Lung (tissue), 12 donors: ENCODE results near the gene CPAMD8. TPM values are rescaled to one million over a fixed set of nuclear protein-coding genes. Genes with fewer than 3 reads are reported as not detected.
A peak's percentile ranks its signal among the peaks of the same experiment; 100 is the strongest.

ENCODE experiments used
- ATAC-seq: fragments of 200-7000 bp; cut with Tn5 transposase; one replicate; pipeline ENCODE4 v1.9.1; 2020; ENCODE audit warnings: moderate number of reproducible peaks; ENCODE audit not compliant: insufficient read depth, low FRiP score
- DNase-seq, 3 donors: peaks; one replicate each; pipeline ENCODE4 v3.0.0-alpha.2; 2013 to 2017
- H3K27ac ChIP-seq, 2 donors: one replicate each; pipeline ENCODE4 v1.5.1; 2013; ENCODE audit warnings: mild to moderate bottlenecking in 2 of 2, moderate library complexity in 2 of 2, control low read depth in 1 of 2, inconsistent platforms in 1 of 2, low read depth in 1 of 2, low read length in 1 of 2
- H3K27me3 ChIP-seq, 3 donors: one replicate each; pipeline ENCODE4 v1.5.1; 2013; ENCODE audit warnings: low read length in 2 of 3; ENCODE audit not compliant: control insufficient read depth in 3 of 3, insufficient read depth in 3 of 3
- H3K36me3 ChIP-seq, 4 donors: one replicate each; pipeline ENCODE4 v1.5.1; 2013; ENCODE audit warnings: low read length in 4 of 4, mild to moderate bottlenecking in 1 of 4, moderate library complexity in 1 of 4; ENCODE audit not compliant: control insufficient read depth in 4 of 4, insufficient read depth in 4 of 4
- H3K4me1 ChIP-seq, 5 donors: one replicate each; pipeline ENCODE4 v1.5.1; 2013; ENCODE audit warnings: low read length in 5 of 5, mild to moderate bottlenecking in 2 of 5, moderate library complexity in 1 of 5; ENCODE audit not compliant: control insufficient read depth in 5 of 5, insufficient read depth in 5 of 5
- H3K4me3 ChIP-seq: one replicate; pipeline ENCODE4 v1.5.1; 2013; ENCODE audit warnings: mild to moderate bottlenecking, control low read depth, moderate library complexity
- H3K9ac ChIP-seq, 2 donors: one replicate each; pipeline ENCODE4 v1.5.1; 2013; ENCODE audit warnings: low read length in 2 of 2, control low read depth in 1 of 2; ENCODE audit not compliant: insufficient read depth in 1 of 2
- H3K9me3 ChIP-seq, 4 donors: one replicate each; pipeline ENCODE4 v1.5.1; 2013; ENCODE audit warnings: low read length in 3 of 4, mild to moderate bottlenecking in 1 of 4, moderate library complexity in 1 of 4; ENCODE audit not compliant: control insufficient read depth in 4 of 4, insufficient read depth in 3 of 4
- CTCF ChIP-seq: IDR thresholded peaks from 2 replicates; pipeline ENCODE4 v1.5.1; 2012; ENCODE audit warnings: mild to moderate bottlenecking; ENCODE audit errors: control extremely low read depth, extremely low read depth
- WGBS, 2 donors: extraction: QIAGEN DNeasy Blood & Tissue Kit; methylation state at CpG; one replicate each; pipeline ENCODE4 v1.1.7; 2013; 5-methylcytosine and 5-hydroxymethylcytosine counted together
- polyA plus RNA-seq, 2 donors: library from polyadenylated mRNA; stranded (reverse); fragments of 200-250 nt; gene quantifications; one replicate each; pipeline ENCODE4 v1.2.1, GENCODE V29; 2013
- total RNA-seq, 2 donors: library from RNA; depleted of rRNA in 1 of 2; stranded (reverse); fragments of >200 nt in 1 of 2; gene quantifications; one replicate each; pipeline ENCODE4 v1.2.1, GENCODE V29; 2014 to 2021
- donor health status: control.
- donor health status: control.
- donor health status: Bipolar disorder and iron deficiency.
- donor health status: healthy.
- donor health status: DM: yes; HTN: yes; CAD: no.

The CPAMD8 gene
- total and polyA plus RNA-seq, 4 donors: 9.6 to 143 (median 31.4) TPM

GRCh38 chr19:16889366-16889882, 137.2 kb downstream of the CPAMD8 start:
- 49 to 56% methylated on average over 21 to 22 of the region's 22 CpGs for WGBS, 2 donors
- H3K9me3 ChIP-seq: peaks cover 0 to 4% (median 0%) of the 10 kb centered on the region in 4 donors
- no peak overlapping the region for H3K9ac ChIP-seq
- ATAC-seq (no peak), DNase-seq (peak in 1 of 3 donors; percentile 30)
- H3K27me3 ChIP-seq: no peaks in the 10 kb centered on the region
- TF ChIP-seq CTCF: no peak
- H3K4me1 ChIP-seq: peaks cover 0 to 23% (median 0%) of the 10 kb centered on the region in 5 donors
- peak overlapping the region; percentile 49 for H3K4me3 ChIP-seq
- H3K36me3 ChIP-seq: peaks cover 0 to 3% (median 0%) of the 10 kb centered on the region in 4 donors
- peak overlapping the region; percentile 46 to 92 for H3K27ac ChIP-seq

- H3K9me3 ChIP-seq: peaks cover 0 to 4% (median 0%) of the 10 kb centered on the region in 4 donors
- peaks cover 0 to 3% (median 0%) of the 10 kb centered on the region in 4 donors for H3K36me3 ChIP-seq
- ATAC-seq: peak; percentile 38
- peak; percentile 58 to 81 (median 65) for DNase-seq
- H3K9ac ChIP-seq: no peak within 1 kb of the TSS
- WGBS, 2 donors: 5 to 11% methylated on average over 28 to 31 of the region's 31 CpGs
- H3K27ac ChIP-seq: peak within 1 kb of the TSS; percentile 46 to 92
- no peak for TF ChIP-seq CTCF
- H3K4me1 ChIP-seq: peaks cover 0 to 23% (median 0%) of the 10 kb centered on the region in 5 donors
- no peaks in the 10 kb centered on the region for H3K27me3 ChIP-seq
- H3K4me3 ChIP-seq: peak within 1 kb of the TSS; percentile 49
Measured at GRCh38 chr19:16888629-16889365, 137.8 kb downstream of the CPAMD8 start, which contains the start of gene F2RL3. TSS of gene F2RL3 (plus strand) at chr19:16888999. CDS start at chr19:16889190, 191 bp downstream.

GRCh38 chr19:16887353-16888265, 139.0 kb downstream of the CPAMD8 start:
- no peak for ATAC-seq
- H3K9ac ChIP-seq: no peak overlapping the region
- H3K9me3 ChIP-seq: peaks cover 0 to 9% (median 0%) of the 10 kb centered on the region in 4 donors
- H3K27me3 ChIP-seq: no peaks in the 10 kb centered on the region
- WGBS, 2 donors: 47 to 61% methylated on average over 16 to 17 of the region's 17 CpGs
- H3K27ac ChIP-seq: peak overlapping the region; percentile 24 to 83
- peaks cover 0 to 20% (median 0%) of the 10 kb centered on the region in 5 donors for H3K4me1 ChIP-seq
- DNase-seq: no peak
- H3K4me3 ChIP-seq: no peak overlapping the region
- no peak for TF ChIP-seq CTCF
- H3K36me3 ChIP-seq: peaks cover 0 to 3% (median 0%) of the 10 kb centered on the region in 4 donors
